Uterus (tissue), 4 donors: ENCODE measurements around the gene SKAP1. TPM values are rescaled to one million over a fixed set of nuclear protein-coding genes. Genes with fewer than 3 reads are reported as not detected.

Source experiments
- DNase-seq, 2 donors: peaks; one replicate each; pipeline ENCODE4 v3.0.0-alpha.2; 2019 to 2020
- H3K27ac ChIP-seq, 2 donors: fragments of 200-600 bp; sonication (generic); 1 replicate in 1 of 2; 2 replicates in 1 of 2; pipeline ENCODE4 v1.5.1; 2016 to 2018
- H3K27me3 ChIP-seq, 2 donors: fragments of 200-600 bp; sonication (generic); one replicate each; pipeline ENCODE4 v1.5.1; 2018 to 2019; ENCODE audit warnings: control low read depth in 1 of 2
- H3K36me3 ChIP-seq, 2 donors: fragments of 200-600 bp; sonication (generic); one replicate each; pipeline ENCODE4 v1.5.1; 2019; ENCODE audit warnings: control low read depth in 1 of 2
- H3K4me1 ChIP-seq, 2 donors: fragments of 200-600 bp; sonication (generic); one replicate each; pipeline ENCODE4 v1.5.1; 2018 to 2019; ENCODE audit warnings: control low read depth in 1 of 2
- H3K4me3 ChIP-seq, 2 donors: fragments of 200-600 bp; sonication (generic); 1 replicate in 1 of 2; 2 replicates in 1 of 2; pipeline ENCODE4 v1.5.1; 2018 to 2019; ENCODE audit warnings: mild to moderate bottlenecking in 1 of 2
- H3K9me3 ChIP-seq, 2 donors: fragments of 200-600 bp; sonication (generic); one replicate each; pipeline ENCODE4 v1.5.1; 2019; ENCODE audit warnings: control low read depth in 1 of 2
- POLR2A ChIP-seq, 2 donors: fragments of 450-650 bp; IDR thresholded peaks; one replicate each; pipeline ENCODE4 v1.6.1; 2016; ENCODE audit warnings: antibody characterized with exemption in 2 of 2, mild to moderate bottlenecking in 1 of 2, moderate library complexity in 1 of 2
- intact Hi-C: fragments of 100-400 bp; cut with DNase I; formaldehyde crosslinking; loops from one replicate; pipeline ENCODE4 v1.15.1; 2023; ENCODE audit warnings: low total_unique reads
- total RNA-seq, 4 donors: library from RNA; depleted of rRNA in 3 of 4; stranded (reverse); fragments of >200 nt in 3 of 4; gene quantifications; one replicate each; pipeline versions ENCODE4 v1.1.0 to v1.2.4, GENCODE V29; 2014 to 2023
- TF ChIP-seq, protein P1 (sequence below), 4 experiments: fragments of 200-600 bp in 2 of 4; fragments of 450-650 bp in 2 of 4; sonication (generic) in 2 of 4; IDR thresholded peaks; one replicate each; pipeline ENCODE4 v1.5.1; 2016 to 2019; ENCODE audit warnings: antibody characterized with exemption in 4 of 4, mild to moderate bottlenecking in 2 of 4, moderate library complexity in 1 of 4
- donor health status: DM: yes; HTN: yes; CAD: no.

Gene SKAP1
- total RNA-seq, 4 donors from 2014 or later, result 0.51 to 2.4 (median 1.9) TPM; not detected in 1

- no peak overlapping the region for H3K4me3 ChIP-seq
- no peaks in the 10 kb centered on the region for H3K9me3 ChIP-seq
- H3K27ac ChIP-seq, result no peak overlapping the region
- no peaks in the 10 kb centered on the region for H3K27me3 ChIP-seq
- H3K4me1 ChIP-seq, result no peaks in the 10 kb centered on the region
- H3K36me3 ChIP-seq, result no peaks in the 10 kb centered on the region
- DNase-seq, result no peak
- TF ChIP-seq, protein P1, sequence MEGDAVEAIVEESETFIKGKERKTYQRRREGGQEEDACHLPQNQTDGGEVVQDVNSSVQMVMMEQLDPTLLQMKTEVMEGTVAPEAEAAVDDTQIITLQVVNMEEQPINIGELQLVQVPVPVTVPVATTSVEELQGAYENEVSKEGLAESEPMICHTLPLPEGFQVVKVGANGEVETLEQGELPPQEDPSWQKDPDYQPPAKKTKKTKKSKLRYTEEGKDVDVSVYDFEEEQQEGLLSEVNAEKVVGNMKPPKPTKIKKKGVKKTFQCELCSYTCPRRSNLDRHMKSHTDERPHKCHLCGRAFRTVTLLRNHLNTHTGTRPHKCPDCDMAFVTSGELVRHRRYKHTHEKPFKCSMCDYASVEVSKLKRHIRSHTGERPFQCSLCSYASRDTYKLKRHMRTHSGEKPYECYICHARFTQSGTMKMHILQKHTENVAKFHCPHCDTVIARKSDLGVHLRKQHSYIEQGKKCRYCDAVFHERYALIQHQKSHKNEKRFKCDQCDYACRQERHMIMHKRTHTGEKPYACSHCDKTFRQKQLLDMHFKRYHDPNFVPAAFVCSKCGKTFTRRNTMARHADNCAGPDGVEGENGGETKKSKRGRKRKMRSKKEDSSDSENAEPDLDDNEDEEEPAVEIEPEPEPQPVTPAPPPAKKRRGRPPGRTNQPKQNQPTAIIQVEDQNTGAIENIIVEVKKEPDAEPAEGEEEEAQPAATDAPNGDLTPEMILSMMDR (IDR thresholded peaks at IDR 0.05), result no peak
- no peak for TF ChIP-seq POLR2A (IDR thresholded peaks at IDR 0.05)
- intact Hi-C loops, result loop anchor here (5.0 kb wide), 1 partner anchor 101 kb away; no protein-coding TSS in a partner anchor
Observed at GRCh38 chr17:48128400-48128799, 301.6 kb downstream of the SKAP1 start.

DNA sequence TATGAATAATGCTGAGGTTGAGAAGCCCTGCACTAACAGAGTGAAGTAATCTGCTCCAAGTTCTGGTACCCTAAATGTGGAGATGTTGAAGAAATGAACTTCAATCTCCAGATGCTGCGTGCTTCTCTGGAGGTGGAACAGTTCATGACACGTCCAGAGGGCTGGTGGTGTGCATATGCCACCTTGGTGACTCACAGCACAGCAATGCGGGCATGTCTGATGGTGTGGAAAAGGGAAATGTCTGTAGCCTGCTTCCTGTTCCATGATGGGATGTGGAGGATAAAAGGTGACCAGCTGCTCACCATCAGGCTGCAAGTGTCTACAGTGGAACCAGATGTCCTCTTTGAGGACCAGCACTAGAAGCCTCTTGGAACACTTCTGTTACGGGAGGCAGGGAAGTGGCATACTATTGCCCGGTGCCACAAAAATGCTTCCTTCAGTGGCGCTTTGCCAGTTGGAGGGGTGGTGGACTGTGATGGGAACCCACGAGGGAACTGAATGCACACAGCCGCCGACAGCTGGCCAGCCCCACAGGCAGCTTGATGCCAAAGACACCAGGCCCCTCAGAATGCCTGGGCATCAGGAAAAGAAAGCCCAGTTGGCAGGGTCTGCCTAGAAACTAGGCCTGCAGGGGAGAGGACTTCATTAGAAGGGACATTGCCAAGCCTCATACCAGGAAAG, 302.5 kb downstream of the SKAP1 start:
- Histone ChIP-seq H3K4me3 (no peak overlapping the region), H3K36me3 (no peaks in the 10 kb centered on the region), H3K27ac (no peak overlapping the region), H3K27me3 (no peaks in the 10 kb centered on the region), H3K9me3 (no peaks in the 10 kb centered on the region), H3K4me1 (no peaks in the 10 kb centered on the region)
- no peak for DNase-seq
- intact Hi-C loops, result loop anchor here (5.0 kb wide), 1 partner anchor 100 kb away; no protein-coding TSS in a partner anchor
- TF ChIP-seq, protein P1 (IDR thresholded peaks at IDR 0.05), result no peak
- TF ChIP-seq POLR2A (IDR thresholded peaks at IDR 0.05), result no peak

GRCh38 chr17:48126532-48126850, 303.5 kb downstream of the SKAP1 start:
- no peaks in the 10 kb centered on the region for H3K9me3 ChIP-seq
- H3K27ac ChIP-seq, result no peak overlapping the region
- H3K4me1 ChIP-seq, result no peaks in the 10 kb centered on the region
- intact Hi-C loops, result loop anchor here (5.0 kb wide), 1 partner anchor 99 kb away; no protein-coding TSS in a partner anchor
- no peak overlapping the region for H3K4me3 ChIP-seq
- H3K36me3 ChIP-seq, result no peaks in the 10 kb centered on the region
- no peak for DNase-seq
- TF ChIP-seq, protein P1 (IDR thresholded peaks at IDR 0.05), result no peak
- no peak for TF ChIP-seq POLR2A (IDR thresholded peaks at IDR 0.05)
- H3K27me3 ChIP-seq, result no peaks in the 10 kb centered on the region

DNA sequence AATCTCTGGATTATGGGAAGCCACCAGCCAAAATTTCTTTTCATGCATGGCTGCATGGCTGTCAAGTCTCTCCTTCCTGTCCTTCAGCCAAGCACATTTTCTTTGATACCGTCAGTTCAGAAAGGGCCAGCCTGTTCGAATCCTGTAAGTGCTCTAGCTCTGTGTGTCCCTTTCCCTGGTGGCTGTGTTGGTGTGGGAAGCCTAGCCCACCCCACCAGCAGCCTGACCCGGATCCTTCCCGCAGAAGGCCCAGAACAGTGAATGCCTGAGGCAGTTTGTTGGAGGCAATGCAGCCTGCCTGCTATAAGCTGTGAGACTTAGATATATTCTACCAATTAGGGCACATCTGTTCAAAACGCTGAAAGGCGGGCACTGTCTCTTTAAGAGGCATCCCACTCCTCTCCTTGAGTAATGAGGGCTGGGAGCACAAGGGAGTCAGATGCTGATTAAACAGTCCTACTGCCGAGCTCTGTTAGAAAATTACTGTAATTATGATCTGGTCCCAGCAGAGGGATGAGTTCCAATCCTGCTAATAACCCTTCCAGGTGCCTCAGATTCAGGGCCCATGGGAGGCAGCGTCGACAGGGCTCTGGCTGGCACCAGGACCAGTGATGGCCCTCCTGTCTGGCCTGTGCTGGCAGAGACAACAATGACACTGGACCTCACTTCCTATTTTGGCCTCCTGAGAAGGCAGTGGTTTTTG, 304.0 kb downstream of the SKAP1 start:
- no peak overlapping the region for H3K27ac ChIP-seq
- no peak for TF ChIP-seq POLR2A (IDR thresholded peaks at IDR 0.05)
- TF ChIP-seq, protein P1 (IDR thresholded peaks at IDR 0.05), result no peak
- no peak overlapping the region for H3K4me3 ChIP-seq
- H3K36me3 ChIP-seq, result no peaks in the 10 kb centered on the region
- H3K27me3 ChIP-seq, result no peaks in the 10 kb centered on the region
- DNase-seq, result no peak
- H3K4me1 ChIP-seq, result no peaks in the 10 kb centered on the region
- intact Hi-C loops, result loop anchor here (5.0 kb wide), 1 partner anchor 99 kb away; no protein-coding TSS in a partner anchor
- H3K9me3 ChIP-seq, result no peaks in the 10 kb centered on the region

DNA sequence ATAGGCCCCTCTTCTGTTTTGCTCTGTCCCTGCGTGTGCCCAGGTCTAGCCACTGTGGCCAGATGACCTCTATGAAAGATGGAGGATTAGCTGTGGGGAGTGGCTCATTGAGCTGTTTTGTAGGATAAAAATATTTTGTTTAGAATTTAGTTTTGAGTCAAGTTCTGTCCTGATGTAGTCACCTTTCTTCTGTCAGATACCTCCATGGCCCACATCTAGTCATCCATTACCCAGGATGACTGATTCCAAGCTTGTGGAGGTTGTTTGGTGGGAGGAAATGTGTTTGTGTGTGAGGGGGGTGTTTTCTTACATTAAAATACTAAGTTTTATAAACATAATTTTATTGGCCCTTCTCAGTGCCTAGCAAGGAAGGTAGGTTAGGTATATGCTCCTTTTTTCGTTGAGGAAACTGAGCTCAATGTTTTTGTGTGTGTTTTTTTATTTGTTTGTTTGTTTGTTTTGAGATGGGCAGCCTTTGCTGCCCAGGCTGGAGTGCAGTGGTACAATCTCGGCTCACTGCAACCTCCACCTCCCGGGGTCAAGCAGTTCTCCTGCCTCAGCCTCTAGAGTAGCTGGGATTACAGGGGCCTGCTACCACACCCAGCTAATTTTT, 306.1 kb downstream of the SKAP1 start:
- Histone ChIP-seq H3K27me3 (no peaks in the 10 kb centered on the region), H3K27ac (no peak overlapping the region), H3K4me1 (no peaks in the 10 kb centered on the region), H3K4me3 (no peak overlapping the region), H3K36me3 (no peaks in the 10 kb centered on the region), H3K9me3 (no peaks in the 10 kb centered on the region)
- intact Hi-C loops, result no loop called here
- no peak for TF ChIP-seq POLR2A (IDR thresholded peaks at IDR 0.05)
- TF ChIP-seq, protein P1 (IDR thresholded peaks at IDR 0.05), result no peak
- DNase-seq, result no peak
